ENCODE results near the gene ISOC1. TPM values are rescaled to one million over a fixed set of nuclear protein-coding genes. Genes with fewer than 3 reads are reported as not detected.
A peak's percentile ranks its signal among the peaks of the same experiment; 100 is the strongest.

Gene ISOC1
- total RNA-seq, 2 donors from 2014 or later, result 28.2 to 30.6 TPM

GRCh38 chr5:129082225-129083136, 12.1 kb upstream of the ISOC1 start:
- intact Hi-C loops (cut with DNase I, micrococcal nuclease), result no loop called here
- no peak for ATAC-seq
- DNase-seq, result no peak

- intact Hi-C loops (cut with DNase I, micrococcal nuclease), result no loop called here
- DNase-seq (peak; percentile 79 to 83), ATAC-seq (peak; percentile 68)
These were observed 663 bp downstream of the ISOC1 start for GRCh38 chr5:129094924-129095899.

- DNase-seq (peak in 1 of 2 donors; percentile 7), ATAC-seq (no peak)
- intact Hi-C loops (cut with DNase I, micrococcal nuclease), result no loop called here
These were observed 1.9 kb downstream of the ISOC1 start for GRCh38 chr5:129096382-129096991.

- ATAC-seq, result no peak
- intact Hi-C loops (cut with DNase I, micrococcal nuclease), result no loop called here
- peak in 1 of 2 donors; percentile 5 for DNase-seq
These were observed 3.1 kb downstream of the ISOC1 start for GRCh38 chr5:129097498-129098296.

- intact Hi-C loops (cut with DNase I, micrococcal nuclease), result no loop called here
- ATAC-seq, result no peak
- no peak for DNase-seq
These were observed 4.1 kb downstream of the ISOC1 start for GRCh38 chr5:129098488-129099183.

- intact Hi-C loops (cut with DNase I, micrococcal nuclease), result no loop called here
- ATAC-seq (no peak), DNase-seq (no peak)
These were observed 4.6 kb downstream of the ISOC1 start for GRCh38 chr5:129099184-129099569.

GRCh38 chr5:129101794-129102193, 7.2 kb downstream of the ISOC1 start:
- intact Hi-C loops (cut with DNase I, micrococcal nuclease), result no loop called here
- no peak for DNase-seq
- ATAC-seq, result no peak

GRCh38 chr5:129103397-129103796, 8.8 kb downstream of the ISOC1 start:
- ATAC-seq (no peak), DNase-seq (no peak)
- intact Hi-C loops (cut with DNase I, micrococcal nuclease), result no loop called here

- DNase-seq (no peak), ATAC-seq (no peak)
- intact Hi-C loops (cut with DNase I, micrococcal nuclease), result no loop called here
These were observed 10.4 kb downstream of the ISOC1 start for GRCh38 chr5:129104915-129105455.

GRCh38 chr5:129107637-129108036, 13.1 kb downstream of the ISOC1 start:
- intact Hi-C loops (cut with DNase I, micrococcal nuclease), result no loop called here
- DNase-seq (no peak), ATAC-seq (no peak)

GRCh38 chr5:129110742-129111141, 16.2 kb downstream of the ISOC1 start:
- intact Hi-C loops (cut with DNase I, micrococcal nuclease), result no loop called here
- ATAC-seq, result no peak
- no peak for DNase-seq

GRCh38 chr5:129111351-129111750, 16.8 kb downstream of the ISOC1 start:
- DNase-seq (no peak), ATAC-seq (no peak)
- intact Hi-C loops (cut with DNase I, micrococcal nuclease), result no loop called here

- DNase-seq (no peak), ATAC-seq (no peak)
- intact Hi-C loops (cut with DNase I, micrococcal nuclease), result no loop called here
These were observed 17.7 kb downstream of the ISOC1 start for GRCh38 chr5:129112295-129112694.

GRCh38 chr5:129113867-129114266, 19.3 kb downstream of the ISOC1 start:
- intact Hi-C loops (cut with DNase I, micrococcal nuclease), result no loop called here
- DNase-seq (no peak), ATAC-seq (no peak)

- no peak for ATAC-seq
- no peak for DNase-seq
- intact Hi-C loops (cut with DNase I, micrococcal nuclease), result no loop called here
These were observed 20.1 kb downstream of the ISOC1 start for GRCh38 chr5:129114539-129115193.

GRCh38 chr5:129115680-129116079, 21.1 kb downstream of the ISOC1 start:
- DNase-seq (no peak), ATAC-seq (no peak)
- intact Hi-C loops (cut with DNase I, micrococcal nuclease), result no loop called here

- no peak for DNase-seq
- intact Hi-C loops (cut with DNase I, micrococcal nuclease), result no loop called here
- no peak for ATAC-seq
These were observed 22.2 kb downstream of the ISOC1 start for GRCh38 chr5:129116797-129117196.

Measured in left colon (tissue), 2 donors.